ENCODE data around the gene ANKFN1.

Gene ANKFN1

DNA sequence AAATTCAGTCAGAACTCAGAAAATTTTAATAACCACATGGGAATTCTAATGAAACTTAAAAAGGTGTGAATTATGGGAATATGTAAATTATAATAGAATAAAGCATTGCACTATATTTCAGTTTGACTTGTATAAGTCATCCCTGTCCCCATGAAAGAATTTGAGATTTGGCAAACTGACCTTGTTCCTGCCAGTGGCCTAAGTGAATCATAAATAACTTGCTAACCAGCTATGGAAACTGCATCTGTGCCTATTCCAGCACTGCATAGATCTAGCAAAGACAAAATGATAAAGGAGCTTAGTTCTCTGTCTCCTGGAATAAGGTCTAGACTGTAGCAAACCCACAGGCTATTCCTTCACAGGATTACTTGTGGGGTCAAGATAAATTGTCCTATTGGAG, 333.5 kb downstream of the ANKFN1 start:
- TF ChIP-seq, protein P1, sequence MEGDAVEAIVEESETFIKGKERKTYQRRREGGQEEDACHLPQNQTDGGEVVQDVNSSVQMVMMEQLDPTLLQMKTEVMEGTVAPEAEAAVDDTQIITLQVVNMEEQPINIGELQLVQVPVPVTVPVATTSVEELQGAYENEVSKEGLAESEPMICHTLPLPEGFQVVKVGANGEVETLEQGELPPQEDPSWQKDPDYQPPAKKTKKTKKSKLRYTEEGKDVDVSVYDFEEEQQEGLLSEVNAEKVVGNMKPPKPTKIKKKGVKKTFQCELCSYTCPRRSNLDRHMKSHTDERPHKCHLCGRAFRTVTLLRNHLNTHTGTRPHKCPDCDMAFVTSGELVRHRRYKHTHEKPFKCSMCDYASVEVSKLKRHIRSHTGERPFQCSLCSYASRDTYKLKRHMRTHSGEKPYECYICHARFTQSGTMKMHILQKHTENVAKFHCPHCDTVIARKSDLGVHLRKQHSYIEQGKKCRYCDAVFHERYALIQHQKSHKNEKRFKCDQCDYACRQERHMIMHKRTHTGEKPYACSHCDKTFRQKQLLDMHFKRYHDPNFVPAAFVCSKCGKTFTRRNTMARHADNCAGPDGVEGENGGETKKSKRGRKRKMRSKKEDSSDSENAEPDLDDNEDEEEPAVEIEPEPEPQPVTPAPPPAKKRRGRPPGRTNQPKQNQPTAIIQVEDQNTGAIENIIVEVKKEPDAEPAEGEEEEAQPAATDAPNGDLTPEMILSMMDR (IDR thresholded peaks at IDR 0.05; ENCODE audit: low read depth, low read length): no peak
- no peak overlapping the region for H3K4me3 ChIP-seq (ENCODE audit: low read depth, low read length)

DNA sequence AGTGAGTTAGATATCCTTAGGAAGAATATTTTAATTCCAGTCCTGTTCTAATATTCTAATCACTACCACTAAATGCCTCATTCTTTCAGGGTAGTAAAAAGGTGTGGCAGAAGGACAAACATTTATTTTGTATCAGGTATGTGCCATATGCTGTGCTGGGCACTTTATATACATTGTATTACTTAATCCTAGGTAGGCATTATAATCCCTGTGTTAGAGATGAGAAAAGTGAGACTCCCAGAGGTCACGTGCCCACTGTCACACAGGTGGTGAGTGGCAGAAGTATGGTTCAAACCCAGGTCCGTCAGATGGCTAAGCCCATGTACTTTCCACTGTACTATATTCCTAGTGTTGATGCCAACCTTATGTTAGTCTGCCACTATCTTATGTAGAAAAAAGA, 335.5 kb downstream of the ANKFN1 start:
- H3K4me3 ChIP-seq (ENCODE audit: low read depth, low read length): no peak overlapping the region
- TF ChIP-seq, protein P1 (IDR thresholded peaks at IDR 0.05; ENCODE audit: low read depth, low read length): no peak

DNA sequence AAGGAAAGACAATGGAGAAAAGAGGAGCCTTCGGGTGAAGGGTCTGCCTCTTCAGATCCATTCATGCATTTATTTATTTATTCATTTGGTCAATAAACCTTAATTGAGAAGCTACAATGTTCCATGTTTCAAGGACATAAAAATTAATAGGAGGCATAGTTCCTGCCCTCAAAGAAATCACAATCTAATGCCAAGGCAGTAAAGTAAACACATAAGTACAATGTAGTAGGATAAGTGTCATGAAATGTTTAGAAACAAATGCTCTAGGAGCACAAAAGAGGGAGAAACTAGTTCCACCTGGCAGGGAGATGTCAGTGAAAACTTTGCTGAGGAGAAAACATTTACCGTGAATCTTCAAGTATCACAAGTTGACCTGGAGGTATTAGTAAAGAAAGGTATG, 336.7 kb downstream of the ANKFN1 start:
- TF ChIP-seq, protein P1 (IDR thresholded peaks at IDR 0.05; ENCODE audit: low read depth, low read length): no peak
- H3K4me3 ChIP-seq (ENCODE audit: low read depth, low read length): no peak overlapping the region

DNA sequence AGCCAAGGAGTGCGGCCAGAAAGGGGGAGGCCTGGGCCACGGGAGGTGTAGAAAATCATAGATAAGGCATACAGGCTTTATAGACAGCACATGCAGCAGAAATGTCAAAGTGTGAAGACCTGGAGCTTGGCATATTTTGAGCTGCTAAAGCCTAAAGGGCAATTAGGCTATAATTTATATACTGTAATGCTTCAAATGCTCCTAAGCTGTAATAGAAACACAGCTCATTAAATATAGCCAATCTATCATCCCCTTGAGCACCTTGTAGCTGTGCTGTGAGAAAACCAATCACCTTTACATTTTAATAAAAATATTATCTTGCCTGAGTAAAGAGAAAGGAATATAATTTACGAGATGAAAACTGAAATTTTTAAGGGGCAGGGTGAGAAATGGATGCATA, 342.3 kb downstream of the ANKFN1 start:
- no peak overlapping the region for H3K4me3 ChIP-seq (ENCODE audit: low read depth, low read length)
- TF ChIP-seq, protein P1 (IDR thresholded peaks at IDR 0.05; ENCODE audit: low read depth, low read length): no peak

DNA sequence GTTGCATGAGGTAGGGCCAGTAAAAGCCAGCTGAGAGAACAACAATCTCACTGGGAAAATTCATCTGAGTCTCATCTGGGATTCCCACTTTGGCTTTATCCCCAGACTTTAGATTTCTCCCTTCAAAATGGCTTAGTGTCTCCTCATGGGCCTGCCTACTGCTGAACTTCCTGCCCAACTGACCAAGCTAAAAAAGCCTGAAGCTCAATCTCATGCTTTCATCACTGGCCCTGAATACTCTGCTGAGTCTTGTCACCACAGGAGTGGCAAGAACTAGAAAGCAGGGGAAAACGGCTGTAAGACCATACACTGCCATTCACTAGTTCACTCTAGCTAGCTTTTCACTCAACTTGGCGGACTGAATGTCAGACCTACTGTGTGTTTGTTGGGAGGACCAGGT, 343.9 kb downstream of the ANKFN1 start:
- H3K4me3 ChIP-seq (ENCODE audit: low read depth, low read length): no peak overlapping the region
- TF ChIP-seq, protein P1 (IDR thresholded peaks at IDR 0.05; ENCODE audit: low read depth, low read length): no peak

DNA sequence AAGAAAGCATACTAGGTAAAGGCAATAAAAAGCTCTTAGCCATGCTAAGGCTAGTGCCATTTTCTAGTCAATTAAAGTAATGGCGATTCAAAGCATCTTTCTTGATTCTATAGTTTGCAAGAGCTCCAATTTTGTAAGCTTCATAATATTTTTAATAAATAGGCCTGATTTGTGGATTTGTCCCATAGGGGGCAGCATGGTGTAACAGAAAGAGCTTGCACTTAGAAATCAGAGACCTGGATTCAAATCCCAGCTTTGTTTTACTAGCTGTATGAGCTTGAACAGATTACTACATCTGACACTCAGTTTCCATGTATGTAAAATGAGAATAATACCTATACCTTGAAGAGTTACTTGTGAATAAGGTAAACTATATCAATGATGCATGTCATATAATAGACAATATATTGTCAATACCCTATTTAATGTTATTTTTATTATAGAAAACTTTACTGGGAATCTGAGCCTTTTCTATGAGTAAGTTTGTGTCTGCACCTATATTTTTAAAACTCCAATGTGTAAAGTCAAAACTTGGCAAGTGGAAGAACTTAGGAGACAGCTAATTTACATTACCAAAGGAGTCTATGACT, 346.6 kb downstream of the ANKFN1 start:
- H3K4me3 ChIP-seq (ENCODE audit: low read depth, low read length): no peak overlapping the region
- TF ChIP-seq, protein P1 (IDR thresholded peaks at IDR 0.05; ENCODE audit: low read depth, low read length): no peak; the same call in 1 of the 2 replicates

DNA sequence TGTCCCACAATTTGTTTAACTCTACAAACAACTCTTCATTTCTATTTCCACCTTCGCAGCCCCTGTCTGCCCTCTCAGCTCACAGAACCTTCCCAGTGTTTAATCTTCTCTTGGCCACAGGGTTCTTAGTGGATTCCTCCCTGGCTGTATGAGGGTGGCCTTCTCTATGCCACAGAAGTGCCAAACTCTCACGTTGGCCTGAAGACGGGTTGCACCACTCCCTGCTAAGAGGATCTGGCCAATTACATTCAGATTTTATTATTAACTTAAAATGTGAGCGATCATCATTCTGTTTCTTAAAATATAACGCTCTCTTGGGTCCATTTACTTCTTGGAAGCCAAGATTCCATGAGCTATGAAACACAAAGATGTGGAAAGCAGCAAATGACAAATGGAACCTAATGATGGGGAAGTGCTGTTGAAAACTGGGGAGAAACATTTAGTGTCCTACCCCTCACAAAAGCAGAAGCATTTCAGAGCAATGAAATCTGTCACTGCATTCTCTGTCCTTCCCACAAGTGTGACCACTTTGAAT, 348.9 kb downstream of the ANKFN1 start:
- no peak overlapping the region for H3K4me3 ChIP-seq (ENCODE audit: low read depth, low read length)
- TF ChIP-seq, protein P1 (IDR thresholded peaks at IDR 0.05; ENCODE audit: low read depth, low read length): no peak

All from WI38 (cell line).